Parathyroid adenoma (tissue), 2 donors: ENCODE measurements around the gene DDX41.

ENCODE experiments used
- H2AFZ ChIP-seq: fragments of 300-600 bp; sonication (generic); one replicate; pipeline ENCODE4 v1.7.0; 2017; ENCODE audit warnings: antibody characterized with exemption, mild to moderate bottlenecking
- H3K27ac ChIP-seq: fragments of 300-600 bp; sonication (generic); one replicate; pipeline ENCODE4 v1.7.0; 2017
- H3K27me3 ChIP-seq: fragments of 300-600 bp; sonication (generic); one replicate; pipeline ENCODE4 v1.7.0; 2017; ENCODE audit warnings: low read length; ENCODE audit not compliant: control insufficient read depth, insufficient read depth
- H3K36me3 ChIP-seq: fragments of 300-600 bp; sonication (generic); one replicate; pipeline ENCODE4 v1.7.0; 2017; ENCODE audit warnings: low read length; ENCODE audit not compliant: control insufficient read depth, insufficient read depth
- H3K4me1 ChIP-seq: fragments of 300-600 bp; sonication (generic); one replicate; pipeline ENCODE4 v1.7.0; 2017; ENCODE audit warnings: control low read depth
- H3K4me2 ChIP-seq: fragments of 300-600 bp; sonication (generic); one replicate; pipeline ENCODE4 v1.7.0; 2017; ENCODE audit warnings: low read length
- H3K4me3 ChIP-seq: fragments of 300-600 bp; sonication (generic); one replicate; pipeline ENCODE4 v1.7.0; 2017; ENCODE audit warnings: low read depth, low read length
- H3K79me2 ChIP-seq: fragments of 300-600 bp; sonication (generic); one replicate; pipeline ENCODE4 v1.7.0; 2017; ENCODE audit warnings: control low read depth
- H3K9ac ChIP-seq: fragments of 300-600 bp; sonication (generic); one replicate; pipeline ENCODE4 v1.7.0; 2017; ENCODE audit warnings: mild to moderate bottlenecking
- H3K9me3 ChIP-seq: fragments of 300-600 bp; sonication (generic); one replicate; pipeline ENCODE4 v1.7.0; 2017; ENCODE audit warnings: low read length; ENCODE audit not compliant: control insufficient read depth
- TF ChIP-seq, protein P1 (sequence below): fragments of 300-600 bp; sonication (generic); IDR thresholded peaks from one replicate; pipeline ENCODE4 v1.7.0; 2017; ENCODE audit warnings: antibody characterized with exemption, mild to moderate bottlenecking
- donor health status: primary hyperparathyroidism.

Gene DDX41

DNA sequence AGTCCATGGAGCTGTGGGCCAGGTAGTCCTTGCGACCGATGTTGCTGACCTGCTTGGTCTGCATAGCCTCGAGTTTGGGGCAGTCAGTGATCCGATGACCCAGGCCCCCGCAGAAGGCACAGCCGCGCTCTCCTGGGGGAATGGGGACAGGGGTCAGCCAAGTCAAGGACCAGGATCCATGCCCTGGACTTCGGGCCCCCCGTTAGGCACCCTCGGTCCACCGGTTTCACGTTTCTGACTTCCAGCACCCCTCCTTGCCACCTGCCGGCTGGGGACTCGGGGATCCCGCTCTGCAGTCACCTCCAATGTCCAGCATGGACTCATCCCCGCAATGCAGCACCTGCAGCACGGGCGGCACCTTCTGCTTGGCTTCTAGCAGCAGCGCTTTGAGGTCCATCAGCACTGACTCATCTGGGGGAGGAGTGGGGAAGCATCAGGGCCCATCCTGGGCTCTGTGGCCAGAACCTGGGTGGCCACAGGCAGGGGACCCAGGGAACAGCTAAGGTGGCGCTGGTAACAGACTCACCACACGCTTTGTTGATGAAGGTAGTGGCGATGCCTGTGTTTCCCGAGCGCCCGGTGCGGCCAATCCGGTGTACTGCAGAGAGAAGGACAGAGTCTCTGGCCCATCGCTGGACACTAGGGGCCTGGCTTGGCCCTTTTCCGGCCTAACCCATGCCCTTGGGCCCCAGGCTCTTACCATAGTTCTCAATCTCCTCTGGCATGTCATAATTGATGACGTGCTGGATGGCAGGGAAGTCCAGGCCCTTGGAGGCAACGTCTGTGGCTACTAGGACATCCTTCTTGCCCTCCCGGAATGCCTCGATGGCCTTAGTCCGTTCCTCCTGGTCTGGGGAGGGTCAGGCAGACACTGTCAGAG lies 4.7 kb downstream of the DDX41 start:
- Histone ChIP-seq H3K9ac (no peak overlapping the region), H3K27ac (no peak overlapping the region), H3K27me3 (no peaks in the 10 kb centered on the region), H3K9me3 (no peaks in the 10 kb centered on the region), H2AFZ (no peak overlapping the region), H3K4me1 (no peaks in the 10 kb centered on the region), H3K4me2 (no peak overlapping the region), H3K4me3 (no peak overlapping the region), H3K79me2 (peaks cover 9% of the 10 kb centered on the region), H3K36me3 (no peaks in the 10 kb centered on the region)
- TF ChIP-seq, protein P1, sequence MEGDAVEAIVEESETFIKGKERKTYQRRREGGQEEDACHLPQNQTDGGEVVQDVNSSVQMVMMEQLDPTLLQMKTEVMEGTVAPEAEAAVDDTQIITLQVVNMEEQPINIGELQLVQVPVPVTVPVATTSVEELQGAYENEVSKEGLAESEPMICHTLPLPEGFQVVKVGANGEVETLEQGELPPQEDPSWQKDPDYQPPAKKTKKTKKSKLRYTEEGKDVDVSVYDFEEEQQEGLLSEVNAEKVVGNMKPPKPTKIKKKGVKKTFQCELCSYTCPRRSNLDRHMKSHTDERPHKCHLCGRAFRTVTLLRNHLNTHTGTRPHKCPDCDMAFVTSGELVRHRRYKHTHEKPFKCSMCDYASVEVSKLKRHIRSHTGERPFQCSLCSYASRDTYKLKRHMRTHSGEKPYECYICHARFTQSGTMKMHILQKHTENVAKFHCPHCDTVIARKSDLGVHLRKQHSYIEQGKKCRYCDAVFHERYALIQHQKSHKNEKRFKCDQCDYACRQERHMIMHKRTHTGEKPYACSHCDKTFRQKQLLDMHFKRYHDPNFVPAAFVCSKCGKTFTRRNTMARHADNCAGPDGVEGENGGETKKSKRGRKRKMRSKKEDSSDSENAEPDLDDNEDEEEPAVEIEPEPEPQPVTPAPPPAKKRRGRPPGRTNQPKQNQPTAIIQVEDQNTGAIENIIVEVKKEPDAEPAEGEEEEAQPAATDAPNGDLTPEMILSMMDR: no peak

DNA sequence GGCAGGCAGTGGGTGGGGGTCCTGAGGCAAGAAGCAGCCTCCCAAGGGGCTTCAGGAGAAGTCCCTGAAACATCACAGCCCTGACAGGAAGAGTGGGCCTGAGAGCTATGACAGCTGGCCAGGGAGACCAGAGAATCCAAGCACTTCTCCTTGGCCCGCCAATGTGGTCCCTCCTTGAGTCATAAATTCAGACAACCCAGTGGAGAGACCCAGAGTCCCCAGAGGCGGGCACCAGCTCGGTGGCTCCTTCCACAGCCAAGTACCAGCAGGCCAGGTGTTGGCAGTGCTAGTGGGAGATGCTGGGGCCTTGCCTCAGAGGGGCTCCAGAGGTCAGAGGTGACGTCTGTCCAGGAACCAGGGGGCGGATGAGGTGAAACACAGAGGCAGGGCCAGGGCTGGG lies 5.6 kb downstream of the DDX41 start:
- Histone ChIP-seq H3K4me2 (no peak overlapping the region), H3K27me3 (no peaks in the 10 kb centered on the region), H2AFZ (no peak overlapping the region), H3K4me1 (no peaks in the 10 kb centered on the region), H3K79me2 (peaks cover 6% of the 10 kb centered on the region), H3K27ac (no peak overlapping the region), H3K9ac (no peak overlapping the region), H3K36me3 (no peaks in the 10 kb centered on the region), H3K4me3 (no peak overlapping the region), H3K9me3 (no peaks in the 10 kb centered on the region)
- TF ChIP-seq, protein P1: no peak

DNA sequence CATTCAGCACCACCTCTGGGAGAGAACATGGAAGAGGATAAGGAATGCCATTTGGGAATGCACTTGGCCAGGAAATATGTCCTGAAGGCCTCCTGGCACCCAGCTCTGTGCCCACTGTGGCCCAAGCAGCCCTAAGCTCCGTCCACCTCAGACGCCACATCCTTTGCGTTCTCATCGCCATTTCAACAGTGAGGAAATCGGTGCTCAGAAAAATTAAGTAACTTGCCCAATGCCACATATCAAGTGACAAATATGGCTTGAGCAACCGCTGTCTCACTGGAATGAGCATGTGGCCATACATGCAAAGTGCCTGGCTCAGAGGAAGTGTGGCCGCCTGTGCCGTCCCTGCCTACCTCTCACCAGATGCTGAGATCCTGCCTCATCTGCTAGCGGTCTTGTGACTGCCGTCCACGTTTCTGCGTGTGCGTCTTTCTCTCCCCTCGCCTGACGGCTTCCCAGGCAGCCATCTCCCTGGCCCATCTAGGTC lies 6.2 kb downstream of the DDX41 start:
- Histone ChIP-seq H3K79me2 (peaks cover 2% of the 10 kb centered on the region), H3K4me1 (no peaks in the 10 kb centered on the region), H3K4me2 (no peak overlapping the region), H3K4me3 (no peak overlapping the region), H3K36me3 (no peaks in the 10 kb centered on the region), H3K27me3 (no peaks in the 10 kb centered on the region), H3K27ac (no peak overlapping the region), H3K9ac (no peak overlapping the region), H3K9me3 (no peaks in the 10 kb centered on the region), H2AFZ (no peak overlapping the region)
- TF ChIP-seq, protein P1: no peak

DNA sequence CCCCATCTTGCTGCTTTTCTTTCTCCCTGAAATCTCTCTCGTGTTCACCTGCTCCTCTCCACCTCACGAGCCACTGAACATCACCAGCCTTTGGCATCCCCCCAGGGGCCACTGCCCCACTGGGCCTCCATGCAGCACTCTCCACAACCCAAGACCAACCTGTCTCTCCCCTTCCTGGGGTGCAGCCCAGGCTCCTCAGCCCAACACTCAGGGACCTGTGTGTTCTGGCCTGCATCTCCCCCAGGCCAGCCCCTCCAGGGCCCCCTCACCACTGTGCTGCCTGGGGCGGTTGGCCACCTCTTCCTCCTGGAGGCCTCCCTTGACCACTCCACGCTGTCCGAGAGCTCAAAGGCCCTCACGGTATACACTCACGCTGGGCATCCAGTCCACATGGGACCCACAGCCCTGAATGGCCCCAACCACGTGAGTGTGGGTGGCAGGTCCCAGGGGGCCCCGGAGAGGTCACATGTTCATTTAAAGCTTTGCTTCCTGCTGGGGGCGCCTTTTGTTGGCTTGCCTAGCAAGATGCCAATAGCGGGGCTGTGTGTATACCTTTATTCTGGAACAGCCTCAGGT lies 6.7 kb downstream of the DDX41 start:
- Histone ChIP-seq H3K4me3 (no peak overlapping the region), H3K4me1 (no peaks in the 10 kb centered on the region), H3K36me3 (no peaks in the 10 kb centered on the region), H3K27ac (no peak overlapping the region), H3K9me3 (no peaks in the 10 kb centered on the region), H3K4me2 (no peak overlapping the region), H3K27me3 (no peaks in the 10 kb centered on the region), H3K9ac (no peak overlapping the region), H3K79me2 (peaks cover 2% of the 10 kb centered on the region), H2AFZ (no peak overlapping the region)
- TF ChIP-seq, protein P1: no peak
